H1 (cell line): ENCODE data around the gene SSC5D. TPM values are rescaled to one million over a fixed set of nuclear protein-coding genes. Genes with fewer than 3 reads are reported as not detected.

Source experiments
- GABPA ChIP-seq: IDR thresholded peaks from 2 replicates; pipeline ENCODE4 v1.6.1; 2011; ENCODE audit warnings: mild to moderate bottlenecking, low read length, moderate library complexity, borderline replicate concordance; ENCODE audit not compliant: insufficient read depth
- POLR2AphosphoS5 ChIP-seq: IDR thresholded peaks from 2 replicates; pipeline ENCODE4 v1.6.1; 2011; ENCODE audit warnings: low read depth, low read length
- polyA plus RNA-seq, 7 experiments: library from polyadenylated mRNA; depleted of rRNA in 3 of 7; stranded (reverse) in 5 of 7; unstranded in 2 of 7; fragments of >200 nt in 5 of 7; fragments of 200-250 nt in 2 of 7; gene quantifications; 1 replicate in 5 of 7; 2 replicates in 1 of 7; 4 replicates in 1 of 7; pipeline versions ENCODE4 v1.2.1 to v1.2.3, GENCODE V29; 2011 to 2013; ENCODE audit warnings: missing spikeins in 2 of 7, mixed read lengths in 2 of 7
- total RNA-seq: library from RNA; stranded (reverse); fragmentation: NEBNext Ultra II Directional; extraction: Animal tissue kit (Norgen Biotek cat#: 25700); gene quantifications from 2 replicates; pipeline ENCODE4 v1.2.1, GENCODE V29; 2021

SSC5D gene
- total and polyA plus RNA-seq, 2 of the 8 experiments (the other 6 are each of a cell fraction or from before 2014, with no cell fraction given), result 0.39 to 1.7 TPM

DNA sequence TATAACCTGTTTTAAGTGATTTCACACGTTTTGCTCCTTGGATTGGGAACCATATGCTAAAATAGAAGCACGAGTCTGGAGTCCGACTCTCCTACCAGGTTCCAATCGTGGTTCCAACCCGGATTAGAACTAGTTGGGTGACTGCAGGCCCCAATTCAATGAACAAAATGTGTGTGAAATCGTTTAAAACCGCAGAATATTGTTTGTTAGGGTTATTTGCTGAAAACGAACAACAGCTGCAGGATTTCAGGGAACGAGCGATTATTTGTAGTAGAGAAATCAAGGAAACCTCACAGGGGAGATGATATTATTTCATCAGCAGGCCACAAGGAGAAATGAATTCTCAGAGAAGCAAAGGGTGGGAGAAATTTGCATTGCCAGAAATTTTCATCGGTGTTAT is 16.7 kb downstream of the SSC5D start (continued):
- no peak for TF ChIP-seq GABPA
- TF ChIP-seq POLR2AphosphoS5, result no peak
